Suprapubic skin (tissue), 3 donors: ENCODE results near the gene ITPK1.

Source experiments
- POLR2A ChIP-seq, 2 donors: fragments of 450-650 bp; IDR thresholded peaks; one replicate each; pipeline ENCODE4 v1.6.1; 2017; ENCODE audit warnings: antibody characterized with exemption in 2 of 2, mild to moderate bottlenecking in 2 of 2, moderate library complexity in 2 of 2
- TF ChIP-seq, protein P1 (sequence below), 2 donors: fragments of 200-600 bp in 1 of 2; fragments of 450-650 bp in 1 of 2; sonication (generic) in 1 of 2; IDR thresholded peaks; one replicate each; pipeline ENCODE4 v1.5.1; 2016 to 2019; ENCODE audit warnings: antibody characterized with exemption in 2 of 2, mild to moderate bottlenecking in 1 of 2, moderate library complexity in 1 of 2

GRCh38 chr14:92944976-92945375, 170.7 kb downstream of the ITPK1 start:
- TF ChIP-seq, protein P1, sequence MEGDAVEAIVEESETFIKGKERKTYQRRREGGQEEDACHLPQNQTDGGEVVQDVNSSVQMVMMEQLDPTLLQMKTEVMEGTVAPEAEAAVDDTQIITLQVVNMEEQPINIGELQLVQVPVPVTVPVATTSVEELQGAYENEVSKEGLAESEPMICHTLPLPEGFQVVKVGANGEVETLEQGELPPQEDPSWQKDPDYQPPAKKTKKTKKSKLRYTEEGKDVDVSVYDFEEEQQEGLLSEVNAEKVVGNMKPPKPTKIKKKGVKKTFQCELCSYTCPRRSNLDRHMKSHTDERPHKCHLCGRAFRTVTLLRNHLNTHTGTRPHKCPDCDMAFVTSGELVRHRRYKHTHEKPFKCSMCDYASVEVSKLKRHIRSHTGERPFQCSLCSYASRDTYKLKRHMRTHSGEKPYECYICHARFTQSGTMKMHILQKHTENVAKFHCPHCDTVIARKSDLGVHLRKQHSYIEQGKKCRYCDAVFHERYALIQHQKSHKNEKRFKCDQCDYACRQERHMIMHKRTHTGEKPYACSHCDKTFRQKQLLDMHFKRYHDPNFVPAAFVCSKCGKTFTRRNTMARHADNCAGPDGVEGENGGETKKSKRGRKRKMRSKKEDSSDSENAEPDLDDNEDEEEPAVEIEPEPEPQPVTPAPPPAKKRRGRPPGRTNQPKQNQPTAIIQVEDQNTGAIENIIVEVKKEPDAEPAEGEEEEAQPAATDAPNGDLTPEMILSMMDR (IDR thresholded peaks at IDR 0.05): no peak
- no peak for TF ChIP-seq POLR2A (IDR thresholded peaks at IDR 0.05)
